ENCODE data around the gene BHLHE41.

DNA sequence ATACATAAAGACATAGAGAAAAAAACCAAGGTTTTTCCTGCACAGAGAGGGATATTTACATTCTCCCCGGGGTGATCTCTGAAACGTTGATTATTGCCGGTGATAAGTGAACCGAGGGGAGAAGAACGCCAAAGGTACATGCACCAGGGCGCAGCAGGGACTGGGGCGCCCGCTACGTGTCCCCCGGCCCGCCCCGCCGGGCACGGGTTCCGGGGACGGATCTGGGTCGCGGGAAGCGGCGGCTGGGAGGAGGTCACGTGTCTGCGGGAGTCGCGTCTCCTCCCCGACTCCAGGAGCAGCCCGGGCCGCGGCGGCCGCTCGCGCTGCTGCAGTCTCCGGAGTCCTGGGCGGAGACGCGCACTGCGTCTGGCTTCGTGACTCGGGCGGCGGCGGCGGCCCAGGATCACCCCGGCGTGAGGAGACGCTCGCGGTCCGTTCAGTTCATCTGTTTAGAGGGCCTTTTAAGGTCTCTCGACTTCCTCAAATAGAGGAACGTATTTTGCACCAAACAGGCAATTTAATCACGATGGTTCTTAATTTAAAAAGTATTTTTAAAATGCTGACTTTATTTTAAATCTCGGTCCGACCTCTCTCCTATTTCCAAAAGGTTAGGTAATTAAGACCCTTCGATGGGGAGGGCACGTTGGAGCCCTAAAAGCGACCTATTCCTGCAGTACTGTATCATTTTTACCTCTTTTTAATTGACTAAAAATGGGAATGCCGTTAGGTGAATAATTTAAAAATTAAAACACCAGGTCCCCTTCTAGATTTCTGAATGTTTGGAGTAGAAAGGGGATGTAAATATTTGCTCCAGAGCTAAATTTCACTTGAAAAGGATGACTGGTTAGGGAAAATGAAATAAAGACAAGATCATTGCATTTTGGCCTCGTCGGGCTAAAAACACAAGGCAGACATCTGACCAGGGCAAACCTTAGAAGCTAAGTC, 1.8 kb upstream of the BHLHE41 start:
- no peak for TF ChIP-seq CTCF (conservative IDR thresholded peaks at IDR 0.05; ENCODE audit: low read length)
- TF ChIP-seq EZH2phosphoT487 (IDR thresholded peaks at IDR 0.05; ENCODE audit: borderline replicate concordance), result no peak

Data from Loucy (cell line).